NCI-H82 treated with DMSO at 0.1 percent for 48 hours (cell line): Measurements from ENCODE around the gene ONECUT2.
"Not testable (repeated sequence)": the region's sequence is repeated elsewhere in the genome, so short reads cannot be mapped to it uniquely, and the experiment has no call there.

Source experiments
- DNase-seq: peaks from one replicate; lab custom pipeline; 2025; ENCODE audit not compliant: unreplicated experiment; lab: John Stamatoyannopoulos, UW

Gene ONECUT2

DNA sequence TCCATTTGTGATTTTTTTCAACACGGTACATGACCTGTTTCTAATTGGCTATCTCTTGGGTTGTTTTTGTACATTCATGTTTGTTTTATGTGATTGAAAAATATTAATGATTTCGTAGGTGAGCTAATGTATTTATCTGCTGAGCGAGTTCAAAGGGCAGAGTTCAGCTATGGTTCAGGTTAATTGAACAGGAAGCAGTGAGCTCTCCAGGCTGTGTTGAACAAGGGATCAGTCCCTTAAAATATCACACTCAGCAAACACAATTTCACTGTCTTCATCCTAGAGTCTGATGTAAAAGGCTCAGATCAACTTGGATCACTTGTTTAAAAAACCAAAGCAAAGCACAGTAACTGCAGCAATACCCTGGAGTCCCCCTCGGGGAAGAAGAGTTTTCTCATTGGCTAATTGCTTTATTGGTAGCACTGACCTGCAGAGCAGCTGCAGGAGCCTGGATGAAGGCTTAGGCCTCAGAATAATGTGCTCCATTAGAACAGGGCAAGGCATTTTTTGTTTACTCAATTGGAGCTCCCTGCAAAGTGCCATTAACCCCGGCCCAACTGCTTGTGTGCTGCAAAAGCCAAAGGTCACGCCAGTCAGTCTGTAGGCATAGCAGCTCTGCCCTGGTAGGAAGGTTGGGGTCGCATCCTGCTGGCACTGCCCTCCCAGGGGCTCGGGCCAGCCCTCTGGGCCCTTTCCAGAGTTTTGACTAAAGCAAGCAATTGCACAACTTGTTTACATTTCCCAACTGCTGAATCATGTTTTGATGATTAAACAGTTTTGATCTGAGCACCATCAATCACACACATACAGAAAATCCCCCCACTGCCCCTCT lies 10.5 kb downstream of the ONECUT2 start:
- no peak for DNase-seq

DNA sequence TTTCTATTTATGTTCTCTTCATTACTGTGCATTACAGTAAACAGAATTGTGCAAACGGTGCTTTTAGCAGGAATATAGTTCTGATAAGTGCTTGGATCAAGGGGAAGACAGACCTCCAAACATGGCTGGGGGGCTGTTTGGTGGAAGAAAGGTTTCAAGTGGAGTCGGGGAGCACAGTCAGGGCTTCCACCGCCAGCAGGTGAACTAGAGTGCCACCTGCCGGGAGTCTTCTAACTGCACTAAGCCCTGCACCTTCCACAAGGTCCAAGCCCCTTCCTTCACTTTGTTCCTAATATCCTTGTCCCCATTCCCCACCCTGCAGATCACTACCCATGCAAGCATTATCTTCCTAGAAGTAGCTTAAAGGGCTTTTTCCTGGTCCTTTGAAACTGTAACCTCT lies 11.1 kb downstream of the ONECUT2 start:
- DNase-seq = no peak

DNA sequence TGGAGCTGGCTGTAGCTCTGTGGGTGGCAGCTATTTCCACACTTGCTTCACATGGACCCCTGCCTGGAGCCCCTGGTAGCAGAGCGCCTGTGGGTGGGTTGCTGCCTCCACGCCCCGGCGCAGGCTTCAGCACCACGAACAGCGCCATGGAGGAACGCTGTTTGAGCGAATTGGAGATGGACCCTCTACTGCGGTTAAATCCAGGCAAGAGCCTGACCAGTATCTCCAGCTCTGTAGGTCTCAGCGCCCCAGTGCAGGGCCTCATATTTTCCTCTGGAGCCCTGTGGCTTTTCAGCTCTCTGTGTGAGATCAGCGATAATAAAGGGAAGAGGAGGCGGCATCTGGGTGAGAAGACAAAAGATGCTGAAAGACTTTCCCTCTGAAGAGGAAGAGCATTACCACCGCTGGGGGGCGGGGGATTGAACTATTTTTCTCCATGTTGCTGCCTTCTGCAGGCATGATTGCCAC lies 12.0 kb downstream of the ONECUT2 start:
- no peak for DNase-seq

DNA sequence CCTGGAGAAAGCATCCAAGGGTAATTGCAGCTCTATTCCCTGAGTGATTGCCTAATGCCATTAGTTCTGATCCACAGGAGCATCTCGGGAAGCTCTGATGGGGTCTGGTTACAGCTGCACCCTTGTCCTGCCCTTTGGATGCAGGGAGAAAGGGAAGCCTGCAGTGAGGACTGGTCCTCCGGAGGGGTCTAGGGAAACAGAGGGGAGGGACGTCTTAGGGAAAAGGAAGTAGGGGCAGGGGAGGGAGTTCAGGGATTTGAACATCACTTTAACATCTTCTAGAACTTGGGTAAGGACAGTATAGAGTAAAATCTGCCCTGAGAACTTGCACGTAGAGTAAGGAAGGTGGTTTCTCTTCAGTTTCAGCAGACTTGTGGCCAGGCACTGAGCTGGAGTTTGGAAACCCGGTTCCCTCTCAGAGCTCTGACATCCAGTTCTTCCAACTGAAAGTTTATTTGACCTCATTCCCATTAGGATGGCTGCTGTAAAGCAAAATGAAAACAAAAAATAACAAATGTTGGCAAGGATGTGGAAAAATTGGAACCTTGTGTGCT lies 20.5 kb downstream of the ONECUT2 start:
- no peak for DNase-seq

DNA sequence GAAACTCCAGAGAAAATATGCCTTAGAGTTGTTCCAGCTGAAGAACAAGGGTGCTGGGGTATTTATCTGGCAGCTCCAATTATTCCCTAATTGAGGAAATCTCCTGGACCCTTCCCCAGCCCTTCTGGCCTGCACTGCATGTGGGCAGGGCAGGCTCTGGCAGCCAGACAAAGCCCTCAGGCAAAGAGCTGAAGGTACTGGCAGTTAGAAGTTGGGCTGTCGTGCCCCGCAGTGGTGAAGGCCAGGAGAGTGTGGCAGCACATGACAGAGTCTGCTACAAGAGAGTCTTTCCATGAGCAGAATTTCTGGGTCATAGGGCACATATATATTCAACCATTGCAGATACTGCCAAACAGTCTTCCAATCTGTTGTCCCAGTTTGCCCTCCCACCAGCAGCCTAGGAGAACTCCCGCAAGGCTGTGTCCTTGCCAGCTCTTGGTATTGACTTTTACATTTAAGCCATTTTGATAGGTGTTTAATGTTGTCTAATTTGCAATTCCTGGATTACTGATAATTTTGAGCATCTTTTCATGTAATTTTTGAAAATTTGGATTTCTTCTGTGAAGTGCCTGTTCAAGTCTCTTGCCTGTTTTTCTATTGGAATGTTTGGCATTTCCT lies 26.6 kb downstream of the ONECUT2 start:
- DNase-seq = no peak

DNA sequence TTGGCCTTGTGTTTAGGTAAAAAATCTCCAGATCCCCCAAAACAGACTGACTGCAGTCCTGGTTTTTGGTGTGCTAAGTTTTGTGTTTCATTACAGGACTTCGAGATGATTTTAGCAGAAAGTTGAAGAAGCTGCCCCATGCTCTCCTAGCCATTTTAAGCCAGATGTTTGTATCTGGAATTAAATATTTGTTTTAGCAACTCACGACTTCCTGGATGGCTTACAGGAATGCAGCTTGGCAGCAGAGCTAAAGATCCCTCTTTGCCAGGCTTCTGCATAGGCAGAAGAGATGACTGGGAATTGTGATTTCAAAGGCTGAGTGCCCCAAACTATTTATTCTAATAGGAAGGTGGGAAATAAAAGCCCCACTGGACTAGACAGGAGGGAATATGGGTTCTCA lies 31.1 kb downstream of the ONECUT2 start:
- no peak for DNase-seq

DNA sequence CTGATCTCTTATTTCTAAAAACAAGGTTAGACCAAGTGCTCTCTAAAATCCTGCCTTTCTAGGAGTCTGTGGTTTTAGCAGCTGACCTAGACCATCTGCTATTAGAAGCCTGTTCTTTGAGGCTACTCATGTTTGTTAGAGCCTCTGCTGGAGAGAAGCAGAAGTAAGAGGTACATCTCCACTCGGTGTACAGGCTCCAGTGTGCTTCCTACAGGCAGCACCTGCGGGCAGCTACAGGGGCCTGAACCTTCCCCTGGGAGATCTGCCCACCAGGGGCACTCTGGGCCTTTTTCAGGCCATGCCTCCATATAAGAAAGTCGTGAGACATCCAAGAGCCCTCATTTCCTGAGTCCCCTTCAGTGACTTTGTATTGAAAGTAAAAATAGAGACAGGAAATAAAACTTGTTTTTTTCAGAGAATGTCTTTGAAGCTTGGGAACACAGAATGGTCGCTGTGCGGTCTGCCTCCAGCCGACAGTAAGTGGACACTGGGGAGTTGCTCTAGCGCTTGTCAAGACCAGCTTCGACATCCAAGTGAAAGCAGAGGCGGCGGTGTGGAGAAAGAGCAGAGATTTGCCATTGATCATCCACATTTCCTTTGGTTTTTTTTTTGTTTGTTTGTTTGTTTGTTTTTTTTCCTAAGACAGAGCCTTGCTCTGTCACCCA lies 31.7 kb downstream of the ONECUT2 start:
- DNase-seq = no peak

DNA sequence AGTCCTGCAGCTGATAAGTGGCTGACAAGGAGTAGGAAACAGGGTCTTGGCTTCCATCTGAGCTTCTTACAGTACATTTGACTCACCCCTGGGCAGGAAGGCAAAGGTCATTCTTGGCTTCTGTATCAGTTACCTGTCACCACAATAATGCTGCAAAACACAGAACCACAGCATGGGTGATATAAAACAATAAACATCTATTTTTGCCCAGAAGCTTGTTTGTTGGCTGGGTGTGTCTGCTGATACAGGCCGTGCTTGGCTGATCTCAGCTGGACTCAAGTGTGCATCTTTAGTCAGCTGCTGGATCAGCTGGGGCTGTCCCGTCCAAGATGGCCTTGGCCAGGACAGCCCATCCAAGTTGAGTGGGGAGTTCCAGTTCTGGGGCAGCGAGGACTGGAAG lies 34.7 kb downstream of the ONECUT2 start:
- no peak for DNase-seq

DNA sequence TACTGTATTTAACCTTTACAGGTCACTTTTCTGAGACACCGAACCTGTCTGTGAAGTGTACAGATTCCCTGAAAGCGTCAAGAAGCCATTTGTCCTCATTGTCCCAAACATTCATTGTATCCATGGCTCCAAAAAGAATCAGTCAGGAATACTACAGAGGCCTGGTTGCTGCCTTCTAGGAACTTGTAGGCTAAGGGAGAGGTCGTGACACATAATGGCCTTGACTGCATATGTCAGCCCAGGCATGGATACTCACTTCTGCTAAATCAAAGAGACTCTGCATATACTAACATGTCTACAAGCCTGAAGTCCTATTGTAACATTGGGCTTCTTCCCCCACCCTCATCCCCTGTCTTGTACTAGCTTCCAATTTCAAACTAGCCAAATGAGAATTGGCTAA lies 40.2 kb downstream of the ONECUT2 start:
- no peak for DNase-seq

DNA sequence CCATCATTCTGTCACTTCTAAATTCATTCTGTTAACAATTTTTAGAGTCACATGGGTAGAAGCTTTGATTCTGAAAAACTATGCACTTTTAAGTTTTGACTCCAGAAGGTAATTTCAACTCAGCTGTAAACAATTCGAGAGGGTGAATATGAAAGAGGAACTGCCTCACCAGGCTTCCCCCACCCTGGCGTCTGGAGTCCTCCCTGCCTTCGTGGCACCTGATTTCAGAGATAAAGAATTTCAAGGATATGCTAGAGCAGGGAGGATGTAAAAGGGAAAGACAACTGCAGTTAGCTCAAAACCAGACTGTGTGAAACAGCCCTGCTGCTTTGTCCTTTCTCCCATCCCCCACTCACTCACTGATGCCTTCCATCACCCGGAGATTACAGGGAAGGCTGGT lies 40.7 kb downstream of the ONECUT2 start:
- DNase-seq = no peak

DNA sequence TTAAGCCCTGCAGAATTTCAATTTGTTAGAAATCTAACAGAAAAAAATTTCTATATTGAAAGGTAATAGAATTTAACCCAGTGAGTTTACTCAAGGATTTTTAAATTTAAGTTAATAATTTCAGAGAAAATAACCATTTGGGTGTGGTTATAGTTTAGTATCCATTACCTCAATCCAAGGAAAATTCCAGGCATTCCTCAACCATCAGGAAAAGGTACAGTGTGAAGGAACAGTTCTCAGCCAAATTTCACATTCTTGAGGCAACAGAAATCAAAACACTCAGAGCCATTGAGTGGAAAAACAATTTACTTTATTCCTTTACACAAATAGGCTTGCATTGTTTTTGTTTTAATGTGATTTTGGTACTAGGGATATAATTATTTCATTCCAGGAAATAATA lies 45.6 kb downstream of the ONECUT2 start:
- DNase-seq = no peak

DNA sequence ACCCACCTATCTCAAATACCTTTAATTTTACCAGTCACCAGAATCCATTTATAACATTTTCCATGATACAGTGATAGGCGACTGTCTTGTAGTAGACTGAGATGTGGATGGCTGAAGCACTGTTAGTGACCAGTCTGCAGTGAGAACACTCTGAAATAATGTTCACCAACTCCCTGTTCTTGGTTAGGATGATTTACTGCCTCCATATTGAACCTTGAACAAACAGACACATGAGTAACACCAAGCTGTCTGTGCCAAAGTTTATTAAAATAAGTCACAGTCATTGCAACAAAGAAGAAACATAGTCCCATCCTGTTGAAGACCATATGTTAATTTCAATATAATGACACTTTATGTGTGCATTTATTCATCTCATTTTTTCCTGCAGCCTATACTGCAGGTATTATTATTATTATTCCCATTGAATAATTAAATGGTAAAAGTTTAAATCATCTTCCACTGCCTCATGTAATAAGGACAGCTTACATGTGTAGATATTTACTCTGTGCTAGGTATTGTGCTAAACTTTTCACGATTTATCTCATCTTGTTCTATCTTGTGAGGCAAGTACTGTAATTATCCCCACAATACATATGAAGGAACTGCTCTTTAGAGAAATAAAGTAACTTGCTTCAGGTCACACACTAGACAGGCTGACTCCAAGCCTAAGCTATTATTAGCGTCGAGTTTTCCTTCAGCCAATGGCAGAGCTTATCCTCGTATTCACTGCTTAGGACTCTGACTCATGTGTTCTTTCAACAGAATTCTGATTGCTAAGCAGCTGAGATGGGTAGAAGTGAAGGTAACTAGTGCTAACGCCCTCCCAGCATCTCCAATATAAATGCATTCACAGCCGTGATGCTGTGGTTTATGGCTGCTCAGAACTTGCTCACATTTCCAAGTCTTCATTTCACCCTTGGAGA lies 62.5 kb downstream of the ONECUT2 start:
- no peak for DNase-seq

DNA sequence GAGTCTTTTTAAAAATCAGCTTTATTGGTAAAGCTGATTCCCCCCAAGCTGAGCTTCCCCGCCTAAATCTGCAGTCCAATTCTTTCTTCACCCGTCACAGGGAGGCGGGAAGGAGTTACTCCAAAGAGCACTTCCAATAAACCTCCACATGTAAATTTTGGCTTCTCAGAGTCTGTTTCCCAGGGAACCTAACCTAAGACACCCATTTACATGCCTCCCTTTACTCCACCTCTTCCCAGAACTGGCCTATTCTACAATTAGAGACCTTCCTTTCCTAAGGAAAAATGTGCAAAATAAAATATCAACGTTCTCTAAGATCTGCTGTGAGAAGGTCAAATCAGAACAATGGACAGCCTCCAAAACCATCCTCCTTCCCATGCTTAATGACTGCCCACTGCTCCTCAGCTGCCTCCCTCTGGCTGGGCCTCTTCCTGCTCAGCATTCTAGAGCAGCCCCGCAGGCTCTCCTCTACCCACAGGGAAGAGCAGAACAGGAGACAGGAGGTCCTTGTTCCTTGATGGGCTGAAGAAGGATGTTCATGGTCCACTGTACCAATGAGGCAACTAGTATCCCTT lies 63.6 kb downstream of the ONECUT2 start:
- no peak for DNase-seq

DNA sequence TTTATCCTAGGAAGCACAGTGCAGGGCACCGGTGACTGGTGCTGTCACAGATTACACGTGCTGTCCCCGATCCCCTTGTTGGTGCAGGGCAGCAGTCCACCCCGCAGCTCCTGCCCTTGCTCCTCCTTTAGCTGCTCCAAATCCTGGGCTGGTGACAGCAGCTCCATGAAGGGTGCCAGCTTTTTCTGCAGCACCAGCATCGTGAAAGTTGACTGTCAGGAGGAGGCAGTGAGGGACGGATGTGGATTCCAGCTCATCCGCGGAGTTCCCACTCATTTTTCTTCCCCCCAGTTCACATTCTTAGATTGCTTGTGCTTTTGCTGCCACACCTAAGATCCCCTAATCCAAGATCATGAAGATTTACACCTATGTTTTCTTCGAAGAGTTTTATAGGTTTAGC lies 67.5 kb downstream of the ONECUT2 start:
- DNase-seq = no peak

DNA sequence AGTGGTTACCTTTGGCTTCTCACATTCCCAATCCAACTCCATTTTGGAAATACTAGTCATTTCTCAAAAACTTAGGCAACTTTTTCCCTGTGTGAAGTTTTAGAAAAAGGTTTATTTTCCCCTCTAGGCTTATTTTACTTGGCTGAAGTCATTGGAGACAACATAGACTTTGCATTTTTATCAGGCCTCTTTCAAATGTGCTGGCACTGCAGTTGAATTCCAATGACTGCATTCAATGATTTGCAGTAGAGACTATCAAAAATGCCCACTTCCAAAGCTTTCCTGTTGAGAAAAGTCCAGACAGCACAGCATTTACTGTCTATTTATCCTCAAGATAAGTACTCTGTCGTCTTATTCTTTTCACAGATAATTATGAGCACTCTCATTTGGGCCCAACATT lies 70.1 kb downstream of the ONECUT2 start:
- no peak for DNase-seq

DNA sequence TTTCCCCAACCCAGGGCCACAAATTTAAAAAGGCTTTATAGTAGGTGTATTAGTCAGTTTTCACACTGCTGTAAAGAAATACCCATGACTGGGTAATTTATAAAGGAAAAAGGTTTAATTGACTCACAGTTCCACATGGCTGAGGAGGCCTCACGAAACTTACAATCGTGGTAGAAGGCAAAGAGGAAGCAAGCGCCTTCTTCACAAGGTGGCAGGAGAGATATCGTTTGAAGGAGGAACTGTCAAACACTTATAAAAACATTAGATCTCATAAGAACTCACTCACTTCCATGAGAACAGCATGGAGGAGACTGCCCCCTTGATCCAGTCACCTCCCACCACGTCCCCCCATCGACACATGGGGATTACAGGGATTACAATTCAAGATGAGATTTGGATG lies 80.9 kb downstream of the ONECUT2 start:
- DNase-seq = no peak

DNA sequence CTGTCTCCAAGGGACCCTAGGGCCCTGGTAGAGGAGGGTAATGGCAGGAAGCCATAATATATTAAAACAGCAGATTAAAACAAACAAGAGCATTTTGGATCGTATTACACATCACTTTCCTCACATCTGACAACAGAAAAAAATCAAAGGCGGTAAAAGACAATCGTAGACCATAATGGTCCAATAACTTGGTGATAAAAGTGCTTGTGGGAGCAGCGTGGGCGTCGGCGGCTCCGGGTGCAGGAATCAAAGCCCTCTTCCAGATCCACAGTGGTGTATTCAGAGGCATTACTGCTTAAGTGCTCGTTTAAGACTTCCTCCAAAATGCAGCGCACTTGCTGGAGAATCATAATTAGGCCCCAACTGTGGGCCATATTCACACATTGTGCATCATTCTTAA lies 83.4 kb downstream of the ONECUT2 start:
- no peak for DNase-seq

DNA sequence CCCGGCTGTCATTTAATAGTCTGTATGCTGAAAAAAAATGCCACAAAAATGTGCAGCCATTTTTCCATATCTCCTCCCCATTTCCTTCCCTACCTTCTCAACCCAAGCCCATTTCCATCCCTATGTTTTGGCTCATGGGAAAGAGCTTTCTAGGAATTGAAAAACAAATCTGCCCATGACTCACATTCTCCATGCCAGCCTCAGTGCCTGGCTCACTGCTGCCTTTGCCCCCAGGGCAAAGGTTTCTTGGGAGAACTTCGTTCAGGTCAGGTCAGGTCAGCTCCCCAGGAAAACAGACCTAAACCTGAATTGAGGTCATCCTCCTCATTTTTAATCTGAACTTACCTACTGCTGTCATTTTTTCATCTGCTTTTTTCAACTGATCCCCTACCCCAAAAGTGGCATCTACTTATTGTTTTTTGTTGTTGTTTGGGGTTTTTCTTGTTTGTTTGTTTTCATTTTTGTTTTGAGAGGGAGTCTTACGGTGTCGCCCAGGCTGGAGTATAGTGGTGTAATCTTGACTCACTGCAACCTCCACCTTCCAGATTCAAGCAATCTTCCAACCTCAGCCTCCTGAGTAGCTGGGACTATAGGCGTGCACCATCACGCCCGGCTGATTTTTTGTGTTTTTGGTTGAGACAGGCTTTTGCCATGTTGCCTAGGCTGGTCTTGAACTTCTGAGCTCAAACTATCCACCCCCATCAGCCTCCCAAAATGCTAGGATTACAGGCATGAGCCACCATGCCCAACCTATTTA lies 84.7 kb downstream of the ONECUT2 start:
- DNase-seq = no peak

DNA sequence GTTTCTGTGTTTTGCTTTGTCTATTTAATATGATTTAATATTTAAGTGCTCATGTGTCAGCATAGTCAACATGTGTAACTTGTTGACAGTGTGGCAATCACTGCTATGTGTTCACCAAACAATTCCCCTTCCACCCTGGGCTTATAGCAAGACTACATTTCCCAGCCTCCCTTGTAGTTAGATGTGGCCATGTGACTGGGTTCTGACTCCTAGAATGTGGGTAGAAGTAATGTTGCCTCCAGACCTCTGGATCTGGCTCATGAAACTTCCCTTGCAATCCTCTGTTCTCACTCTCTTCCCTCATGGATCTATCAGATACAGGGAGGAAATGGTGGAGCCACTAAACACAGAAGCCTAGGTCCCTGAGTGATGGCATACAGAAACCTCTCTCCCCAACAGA lies 87.2 kb downstream of the ONECUT2 start:
- not testable (repeated sequence) for DNase-seq
